D721Med (cell line): ENCODE results near the gene SOST.

Experiments used
- DNase-seq: peaks from one replicate; pipeline ENCODE4 v3.0.0; 2011; ENCODE audit warnings: low spot score; ENCODE audit not compliant: insufficient read length
- FAIRE-seq: peaks from 2 replicates; lab custom pipeline; 2011; peaks lifted over from hg19 to GRCh38; lab: Jason Lieb, UNC
- CTCF ChIP-seq: IDR thresholded peaks from 2 replicates; pipeline ENCODE4 v1.5.1; 2012; ENCODE audit warnings: mild to moderate bottlenecking, control low read depth; ENCODE audit not compliant: insufficient read depth; ENCODE audit errors: missing control alignments

SOST gene

GRCh38 chr17:43772877-43773648 is 14.5 kb upstream of the SOST start:
- DNase-seq (no peak), FAIRE-seq (no peak)
- TF ChIP-seq CTCF: no peak

DNA sequence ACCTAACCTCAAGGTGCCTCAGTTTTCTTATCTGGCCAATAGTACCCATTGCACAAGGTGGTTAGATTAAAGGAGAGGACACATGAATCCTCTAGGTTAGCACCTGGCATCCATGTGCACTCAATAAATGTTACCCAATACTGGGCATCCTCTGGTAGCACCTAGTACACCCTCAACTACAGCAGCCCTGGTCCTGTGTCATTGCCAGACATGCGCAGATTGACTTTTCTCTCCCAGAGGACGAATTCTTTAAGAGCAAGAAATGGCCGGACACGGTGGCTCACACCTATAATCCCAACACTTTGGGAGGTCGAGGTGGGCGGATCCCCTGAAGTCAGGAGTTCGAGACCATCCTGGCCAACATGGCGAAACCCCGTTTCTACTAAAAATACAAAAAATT is 12.9 kb upstream of the SOST start:
- TF ChIP-seq CTCF: no peak
- no peak for FAIRE-seq
- no peak for DNase-seq

- no peak for TF ChIP-seq CTCF
- FAIRE-seq (no peak), DNase-seq (no peak)
Measured at GRCh38 chr17:43770957-43771356, 12.4 kb upstream of the SOST start.

DNA sequence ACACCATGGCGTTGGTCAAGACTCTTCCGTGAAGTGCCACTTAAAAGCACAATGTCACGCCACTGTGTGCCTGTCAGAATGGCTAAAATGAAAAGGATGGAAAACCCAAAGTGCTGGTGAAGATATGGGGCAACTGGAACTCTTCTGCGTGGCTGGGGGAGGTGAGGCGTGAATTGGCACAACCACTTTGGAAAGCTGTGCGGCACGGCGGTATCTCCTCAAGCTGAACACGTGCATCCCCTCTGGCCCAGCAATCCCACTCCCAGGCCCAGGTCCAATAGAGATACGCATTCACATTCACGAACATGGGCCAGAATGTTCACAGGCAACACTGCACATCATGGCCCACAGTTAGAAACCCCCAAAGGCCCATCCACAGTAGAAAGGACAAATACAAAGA is 11.3 kb upstream of the SOST start:
- TF ChIP-seq CTCF: no peak
- DNase-seq (no peak), FAIRE-seq (no peak)

DNA sequence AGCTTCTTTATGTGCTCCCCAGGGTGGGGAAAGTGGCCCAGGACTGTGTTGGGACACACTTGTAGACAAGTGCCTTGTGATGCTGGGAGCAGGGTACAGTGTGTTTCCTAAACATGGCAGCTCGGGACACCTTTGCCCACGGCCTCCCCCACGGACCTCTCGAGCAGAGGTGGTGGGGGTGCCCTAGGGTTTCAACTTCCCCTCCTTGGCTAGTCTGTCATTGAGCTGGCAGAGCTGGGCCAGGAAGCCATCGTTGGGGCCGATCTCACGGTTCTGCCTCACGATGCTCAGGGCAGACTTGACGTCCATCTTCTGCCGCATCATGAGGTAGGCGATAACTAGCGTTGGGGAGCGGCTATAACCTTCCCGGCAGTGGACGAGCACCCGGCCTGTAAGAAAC is 10.8 kb upstream of the SOST start:
- FAIRE-seq (no peak), DNase-seq (no peak)
- TF ChIP-seq CTCF: no peak

DNA sequence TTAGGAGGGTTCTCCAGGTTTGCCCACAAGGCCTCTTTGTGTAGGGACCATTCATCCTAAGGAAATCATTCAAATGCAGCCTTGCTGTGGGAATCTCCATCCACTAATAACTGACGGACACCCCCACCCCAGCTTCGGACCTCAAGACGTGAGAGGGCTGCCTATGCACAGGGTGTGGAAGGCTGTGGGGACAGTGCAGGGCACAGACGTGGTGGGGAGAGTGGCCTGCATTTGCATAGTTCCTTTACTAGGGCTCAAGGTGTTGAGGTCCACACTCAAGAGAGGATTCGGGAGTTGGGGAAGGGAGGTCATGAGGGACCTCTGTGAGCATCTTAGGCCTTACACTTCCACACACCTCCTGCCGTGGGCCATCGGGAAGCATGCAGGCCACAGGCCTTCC is 10.4 kb upstream of the SOST start:
- no peak for TF ChIP-seq CTCF
- FAIRE-seq (no peak), DNase-seq (no peak)

DNA sequence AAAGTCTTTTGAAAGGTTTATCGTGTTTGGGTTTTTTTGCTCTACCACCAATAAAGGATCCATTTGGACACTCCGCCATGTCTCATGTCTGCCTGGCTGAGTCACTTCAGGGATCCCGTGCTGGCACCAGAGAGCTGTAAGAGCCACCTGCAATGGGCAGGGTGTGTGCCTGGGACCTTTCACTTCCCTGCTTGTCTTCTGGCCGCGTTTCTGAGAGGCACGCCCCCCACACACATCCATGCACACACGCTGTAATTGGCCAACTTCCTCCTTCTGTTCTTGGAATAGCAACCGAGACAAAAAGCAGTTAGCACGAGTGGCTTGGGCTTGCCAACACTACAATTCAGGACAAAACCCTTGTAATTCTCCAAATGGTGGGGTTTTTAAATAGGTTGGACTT is 9.8 kb upstream of the SOST start:
- FAIRE-seq (no peak), DNase-seq (no peak)
- TF ChIP-seq CTCF: no peak
